ENCODE measurements around the gene ATP8A2.

ATP8A2 gene

GRCh38 chr13:25688536-25688935 lies 316.8 kb downstream of the ATP8A2 start:
- no peak for TF ChIP-seq CTCF (IDR thresholded peaks at IDR 0.05)

- TF ChIP-seq CTCF (IDR thresholded peaks at IDR 0.05): no peak
Observed at GRCh38 chr13:25689539-25689938, 317.8 kb downstream of the ATP8A2 start.

- no peak for TF ChIP-seq CTCF (IDR thresholded peaks at IDR 0.05)
Observed at GRCh38 chr13:25690582-25690981, 318.8 kb downstream of the ATP8A2 start.

GRCh38 chr13:25691654-25692053 lies 319.9 kb downstream of the ATP8A2 start:
- TF ChIP-seq CTCF (IDR thresholded peaks at IDR 0.05): no peak

- TF ChIP-seq CTCF (IDR thresholded peaks at IDR 0.05): no peak
Observed at GRCh38 chr13:25692099-25692498, 320.3 kb downstream of the ATP8A2 start.

GRCh38 chr13:25699056-25699455 lies 327.3 kb downstream of the ATP8A2 start:
- TF ChIP-seq CTCF (IDR thresholded peaks at IDR 0.05): no peak

GRCh38 chr13:25699600-25699999 lies 327.8 kb downstream of the ATP8A2 start:
- no peak for TF ChIP-seq CTCF (IDR thresholded peaks at IDR 0.05)

GRCh38 chr13:25701304-25701703 lies 329.5 kb downstream of the ATP8A2 start:
- TF ChIP-seq CTCF (IDR thresholded peaks at IDR 0.05): no peak

All from LNCAP (cell line).